Effector memory CD4-positive, alpha-beta T cell (primary cell): ENCODE data around the gene TEX2.
A peak's percentile ranks its signal among the peaks of the same experiment; 100 is the strongest.

ENCODE experiments used
- DNase-seq, 3 donors: peaks; one replicate each; pipeline ENCODE4 v3.0.0-alpha.2; 2020
- H3K27ac ChIP-seq: 2 replicates; pipeline ENCODE4 v1.7.0; 2013; ENCODE audit warnings: mild to moderate bottlenecking, low read length, moderate library complexity; ENCODE audit not compliant: insufficient read depth, poor library complexity, severe bottlenecking
- H3K27me3 ChIP-seq: replicated peaks from 2 replicates; pipeline ENCODE4 v1.7.0; 2013; ENCODE audit warnings: mild to moderate bottlenecking, low read length; ENCODE audit not compliant: insufficient read depth, control insufficient read depth, poor library complexity, severe bottlenecking
- H3K36me3 ChIP-seq: 2 replicates; pipeline ENCODE4 v1.7.0; 2013; ENCODE audit warnings: mild to moderate bottlenecking, low read length, moderate library complexity; ENCODE audit not compliant: control insufficient read depth, insufficient read depth
- H3K4me1 ChIP-seq: 2 replicates; pipeline ENCODE4 v1.7.0; 2013; ENCODE audit warnings: low read length, mild to moderate bottlenecking; ENCODE audit not compliant: control insufficient read depth, insufficient read depth, poor library complexity, severe bottlenecking
- H3K4me3 ChIP-seq: 2 replicates; pipeline ENCODE4 v1.7.0; 2013; ENCODE audit warnings: low read length, low read depth, mild to moderate bottlenecking; ENCODE audit not compliant: insufficient read depth, poor library complexity, severe bottlenecking
- H3K9me3 ChIP-seq: 2 replicates; pipeline ENCODE4 v1.7.0; 2013; ENCODE audit warnings: mild to moderate bottlenecking, low read length, moderate library complexity; ENCODE audit not compliant: control insufficient read depth

Gene TEX2

DNA sequence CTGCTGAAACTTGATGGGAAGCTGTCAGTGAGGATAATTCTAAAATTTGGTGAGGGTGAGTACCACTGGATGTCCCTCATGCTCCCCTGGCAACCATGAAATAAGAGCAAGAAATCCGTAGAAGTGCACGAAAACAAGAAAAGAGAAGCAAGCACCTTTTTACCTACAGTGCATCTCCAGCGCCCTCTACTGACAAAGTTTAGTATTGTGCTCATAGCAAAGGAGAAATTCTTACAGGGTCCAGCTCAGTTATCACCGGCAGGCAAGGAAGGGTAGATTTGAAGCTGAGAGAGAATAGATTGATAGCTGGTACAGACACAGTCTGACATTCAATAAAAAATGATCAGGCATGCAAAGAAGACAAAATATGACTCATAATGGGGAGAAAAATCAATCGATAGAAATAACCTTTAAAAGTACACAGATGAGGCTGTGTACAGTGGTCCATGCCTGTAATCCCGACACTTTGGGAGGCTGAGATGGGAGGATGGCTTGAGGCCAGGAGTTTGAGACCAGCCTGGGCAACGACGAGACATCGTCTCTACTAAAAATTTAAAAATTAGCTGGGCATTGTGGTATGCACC lies 28.3 kb upstream of the TEX2 start:
- H3K27me3 ChIP-seq: no peaks in the 10 kb centered on the region
- no peaks in the 10 kb centered on the region for H3K9me3 ChIP-seq
- no peak overlapping the region for H3K27ac ChIP-seq
- no peak for DNase-seq
- H3K4me3 ChIP-seq: no peak overlapping the region
- no peaks in the 10 kb centered on the region for H3K36me3 ChIP-seq
- H3K4me1 ChIP-seq: no peaks in the 10 kb centered on the region

DNA sequence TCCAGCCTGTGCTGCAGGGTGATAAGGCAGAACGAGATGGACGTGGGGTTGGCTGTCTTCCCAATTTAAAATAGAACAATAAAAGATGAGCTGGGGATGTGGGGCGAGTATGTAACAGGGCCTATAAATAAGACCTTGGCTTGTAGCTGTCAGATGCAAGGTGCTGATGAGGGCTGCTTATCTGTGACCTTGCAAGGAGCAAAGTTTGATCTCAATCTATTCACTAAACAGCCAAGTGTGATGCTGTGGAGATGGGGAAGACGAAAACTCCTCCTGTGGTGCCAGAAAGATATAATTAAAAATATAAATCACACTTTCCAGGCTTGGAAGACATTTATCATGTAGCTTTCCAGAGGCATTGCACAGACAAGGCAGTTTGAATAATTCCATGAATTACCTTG lies 26.7 kb upstream of the TEX2 start:
- no peaks in the 10 kb centered on the region for H3K9me3 ChIP-seq
- no peak for DNase-seq
- no peak overlapping the region for H3K27ac ChIP-seq
- H3K27me3 ChIP-seq: no peaks in the 10 kb centered on the region
- H3K4me1 ChIP-seq: no peaks in the 10 kb centered on the region
- H3K36me3 ChIP-seq: no peaks in the 10 kb centered on the region
- no peak overlapping the region for H3K4me3 ChIP-seq

DNA sequence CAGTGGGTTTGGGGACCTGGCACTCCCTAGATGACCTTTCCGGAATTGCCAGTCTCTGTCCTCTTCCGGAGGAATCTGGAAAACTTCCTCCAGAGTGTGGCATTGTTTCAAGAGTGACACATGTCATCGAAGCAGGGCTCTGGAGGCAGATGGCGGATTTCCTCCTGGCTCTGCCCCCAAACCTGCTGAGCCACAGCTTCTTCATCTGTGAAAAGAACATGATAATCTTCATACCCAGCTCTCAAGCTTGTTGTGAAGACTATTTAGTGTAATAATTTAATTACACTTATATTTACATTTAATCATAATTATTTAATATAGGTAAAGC lies 19.7 kb upstream of the TEX2 start:
- no peak overlapping the region for H3K4me3 ChIP-seq
- no peaks in the 10 kb centered on the region for H3K36me3 ChIP-seq
- H3K4me1 ChIP-seq: no peaks in the 10 kb centered on the region
- H3K27me3 ChIP-seq: peaks cover 5% of the 10 kb centered on the region
- no peak overlapping the region for H3K27ac ChIP-seq
- H3K9me3 ChIP-seq: no peaks in the 10 kb centered on the region
- DNase-seq: no peak

DNA sequence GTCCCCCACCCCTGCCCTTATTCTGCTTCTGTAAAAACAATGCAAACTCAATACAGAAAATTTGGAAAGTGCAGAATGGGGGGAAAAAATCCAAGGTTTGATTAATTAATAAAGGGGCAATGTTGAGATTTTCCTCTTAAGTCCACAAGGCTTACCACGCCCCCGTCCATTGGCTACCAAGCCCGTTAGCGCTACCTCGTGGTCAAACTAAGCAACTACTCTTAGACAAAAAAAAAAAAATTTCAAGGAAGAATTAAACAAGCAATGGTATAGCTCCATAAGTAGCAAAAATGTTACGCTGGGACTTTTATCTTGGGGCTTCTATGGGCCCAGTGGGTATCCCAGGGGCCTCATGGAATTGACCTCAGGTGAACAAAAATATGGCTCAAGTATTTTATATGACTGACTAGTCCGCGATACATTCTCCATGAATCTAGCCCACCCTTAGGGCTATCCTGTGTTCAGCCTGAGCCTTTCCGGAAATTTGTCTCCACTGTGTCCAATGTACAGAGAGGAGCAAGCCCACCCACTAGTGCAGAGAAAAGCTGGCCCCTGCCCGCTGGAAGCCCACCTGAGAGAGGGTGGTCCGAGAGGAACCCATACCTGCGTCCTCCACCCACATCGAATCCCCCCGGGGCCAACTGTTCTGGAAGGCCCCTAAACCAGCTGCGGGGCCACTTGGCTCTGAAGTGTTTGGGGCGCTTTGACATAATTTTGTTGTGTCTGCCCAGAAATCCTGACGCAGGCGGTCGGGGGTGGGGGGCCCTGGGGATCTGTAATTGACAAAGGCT lies 19.1 kb upstream of the TEX2 start:
- DNase-seq: peak in 2 of 3 donors; percentile 2 to 24
- no peaks in the 10 kb centered on the region for H3K9me3 ChIP-seq
- peaks cover 5% of the 10 kb centered on the region for H3K27me3 ChIP-seq
- H3K27ac ChIP-seq: no peak overlapping the region
- no peaks in the 10 kb centered on the region for H3K36me3 ChIP-seq
- no peaks in the 10 kb centered on the region for H3K4me1 ChIP-seq
- no peak overlapping the region for H3K4me3 ChIP-seq

DNA sequence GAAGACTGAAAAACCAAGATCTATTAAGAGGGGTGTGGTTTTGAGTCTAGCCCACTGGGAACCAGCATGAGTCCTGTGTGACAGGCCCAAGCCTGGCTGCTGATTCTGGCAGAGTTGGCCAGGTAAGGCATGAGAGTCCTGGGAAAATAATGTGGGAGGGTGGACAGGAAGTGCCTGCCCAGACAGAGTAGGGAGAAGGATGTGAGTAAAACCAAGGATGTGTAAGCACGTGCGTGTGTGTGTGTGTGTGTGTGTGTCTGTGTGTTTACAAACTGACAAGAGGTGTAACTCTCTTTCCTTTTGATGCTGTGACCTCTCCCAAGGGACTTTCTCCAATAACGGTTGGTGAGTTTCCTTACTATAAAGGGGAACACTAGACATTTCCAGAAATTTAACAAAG lies 15.6 kb upstream of the TEX2 start:
- DNase-seq: no peak

DNA sequence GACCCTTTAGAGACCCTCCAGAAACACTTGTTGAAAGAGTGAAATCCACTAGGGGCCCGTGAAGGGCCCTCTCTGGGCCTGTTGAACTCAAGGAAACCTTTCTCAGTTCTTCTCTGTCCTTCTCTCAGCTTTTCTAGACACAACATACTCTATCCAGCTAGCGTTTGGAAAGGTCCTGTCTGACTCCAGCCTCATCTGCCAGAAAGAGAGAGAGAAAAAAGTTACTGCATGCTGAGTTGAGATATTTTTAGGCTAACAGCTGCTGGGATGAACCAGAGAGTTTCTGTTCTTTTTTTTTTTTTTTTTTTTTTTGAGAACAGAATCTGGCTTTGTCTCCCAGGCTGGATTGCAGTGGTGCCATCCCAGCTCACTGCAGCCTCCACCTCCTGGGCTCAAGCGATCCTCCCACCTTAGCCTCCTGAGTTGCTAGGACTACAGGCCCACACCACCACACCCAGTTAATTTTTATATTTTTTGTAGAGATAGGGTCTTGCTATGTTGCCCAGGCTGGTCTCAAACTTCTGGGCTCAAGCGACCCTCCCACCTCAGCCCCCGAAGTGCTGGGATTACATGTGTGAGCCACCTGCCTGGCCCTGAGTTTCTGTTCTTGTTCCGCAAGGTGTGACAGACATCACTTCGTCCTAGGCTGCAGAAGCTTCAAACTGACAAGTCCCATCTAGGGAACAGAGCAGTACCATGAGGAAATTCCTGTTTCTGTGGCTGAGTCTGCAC lies 14.9 kb upstream of the TEX2 start:
- Histone ChIP-seq H3K27ac (no peak overlapping the region), H3K36me3 (no peaks in the 10 kb centered on the region), H3K4me3 (no peak overlapping the region), H3K4me1 (no peaks in the 10 kb centered on the region), H3K9me3 (no peaks in the 10 kb centered on the region), H3K27me3 (peaks cover 5% of the 10 kb centered on the region)
- no peak for DNase-seq

More for the DNA sequence above, 15.6 kb upstream of the TEX2 start:
- Histone ChIP-seq H3K27ac (no peak overlapping the region), H3K4me1 (no peaks in the 10 kb centered on the region), H3K9me3 (no peaks in the 10 kb centered on the region), H3K4me3 (no peak overlapping the region), H3K36me3 (no peaks in the 10 kb centered on the region), H3K27me3 (peaks cover 5% of the 10 kb centered on the region)

DNA sequence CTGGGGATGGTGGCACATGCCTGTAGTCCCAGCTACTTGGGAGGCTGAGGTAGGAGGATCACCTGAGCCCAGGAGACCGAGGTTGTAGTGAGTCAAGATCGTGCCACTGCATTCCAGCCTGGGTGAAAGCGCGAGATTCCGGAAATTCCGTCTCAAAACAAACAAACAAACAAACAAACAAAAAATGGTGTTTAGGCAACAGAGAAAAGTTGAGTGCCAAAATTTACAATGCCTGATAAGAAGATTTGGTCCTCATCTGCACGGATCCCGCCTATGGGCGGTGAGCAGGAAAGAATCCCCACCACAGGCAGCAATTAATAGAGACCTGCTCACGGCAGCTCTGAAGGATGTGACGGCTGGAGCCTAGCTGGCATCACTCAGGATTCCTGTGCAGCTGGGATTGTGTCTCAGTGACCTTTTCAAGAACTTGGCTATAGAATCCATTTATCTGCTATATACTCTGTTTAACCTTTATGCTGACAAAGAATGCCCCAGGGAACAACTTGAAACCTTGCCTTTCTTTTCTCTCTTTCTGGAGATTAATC lies 14.0 kb upstream of the TEX2 start:
- H3K4me1 ChIP-seq: no peaks in the 10 kb centered on the region
- no peaks in the 10 kb centered on the region for H3K36me3 ChIP-seq
- H3K9me3 ChIP-seq: no peaks in the 10 kb centered on the region
- H3K27me3 ChIP-seq: no peaks in the 10 kb centered on the region
- no peak overlapping the region for H3K4me3 ChIP-seq
- no peak for DNase-seq
- no peak overlapping the region for H3K27ac ChIP-seq

DNA sequence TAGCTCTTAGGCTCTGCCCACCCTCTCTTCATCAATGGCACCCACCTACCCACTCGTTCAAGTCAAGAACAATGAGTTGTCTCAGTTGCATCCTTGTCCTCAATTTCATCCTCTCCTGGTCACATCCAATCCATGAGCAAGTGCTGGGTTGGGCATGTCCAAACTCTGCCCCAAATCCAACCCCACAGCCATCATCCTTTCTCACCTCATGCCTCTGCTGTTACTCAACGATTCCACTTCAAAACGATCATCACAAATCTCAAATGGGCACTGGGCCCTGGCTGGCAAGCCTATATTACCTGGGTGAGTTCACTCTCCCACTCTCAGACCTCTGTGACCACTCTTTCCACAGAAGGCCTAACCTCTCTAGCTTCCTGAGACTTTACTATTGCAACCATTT lies 12.0 kb upstream of the TEX2 start:
- no peak for DNase-seq
- no peaks in the 10 kb centered on the region for H3K36me3 ChIP-seq
- no peak overlapping the region for H3K27ac ChIP-seq
- no peaks in the 10 kb centered on the region for H3K4me1 ChIP-seq
- H3K27me3 ChIP-seq: no peaks in the 10 kb centered on the region
- H3K9me3 ChIP-seq: no peaks in the 10 kb centered on the region
- H3K4me3 ChIP-seq: no peak overlapping the region

DNA sequence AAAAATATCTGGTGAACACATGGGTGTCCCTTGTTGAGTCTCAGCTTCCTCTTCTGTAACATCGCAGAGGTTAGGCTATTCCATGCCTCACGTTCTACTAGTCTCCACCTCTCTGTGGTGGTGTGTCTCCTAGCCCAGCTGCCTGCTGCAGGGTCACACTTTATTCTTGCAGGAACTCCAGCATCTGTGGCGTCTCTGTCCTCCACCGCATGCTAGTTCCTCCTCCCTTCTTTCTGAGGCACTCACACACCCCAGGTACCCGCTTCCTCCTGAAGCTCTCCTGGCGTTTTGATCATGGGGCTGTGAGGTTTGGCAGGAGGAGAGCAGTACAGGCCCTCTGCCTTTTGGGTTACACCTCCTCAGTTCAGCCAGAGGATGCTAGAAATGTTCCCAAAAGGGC lies 9.9 kb upstream of the TEX2 start:
- no peaks in the 10 kb centered on the region for H3K27me3 ChIP-seq

DNA sequence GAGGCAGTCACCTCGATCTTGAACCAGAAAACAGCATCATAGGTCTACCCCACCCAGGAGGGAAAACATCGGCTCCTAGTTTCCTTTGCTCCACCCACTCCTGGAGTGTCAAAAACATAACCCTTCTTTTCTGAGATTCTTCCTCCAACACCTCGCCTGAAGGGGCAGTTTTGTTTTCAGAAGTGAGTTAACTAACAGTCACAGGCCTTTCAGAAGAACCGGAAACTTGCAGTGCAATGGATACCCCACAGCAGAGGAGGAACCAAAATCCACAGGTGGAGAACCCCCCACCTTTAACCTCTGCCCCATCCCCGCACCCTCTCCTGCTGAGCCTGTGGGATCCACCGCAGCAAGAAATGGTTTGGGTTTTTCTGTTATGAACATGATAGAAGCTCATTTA lies 7.8 kb upstream of the TEX2 start:
- Histone ChIP-seq H3K9me3 (no peaks in the 10 kb centered on the region), H3K4me1 (no peaks in the 10 kb centered on the region), H3K36me3 (no peaks in the 10 kb centered on the region), H3K4me3 (no peak overlapping the region), H3K27ac (no peak overlapping the region), H3K27me3 (no peaks in the 10 kb centered on the region)
- DNase-seq: no peak

More for the DNA sequence above, 9.9 kb upstream of the TEX2 start:
- DNase-seq: no peak
- Histone ChIP-seq H3K36me3 (no peaks in the 10 kb centered on the region), H3K27ac (no peak overlapping the region), H3K4me3 (no peak overlapping the region), H3K9me3 (no peaks in the 10 kb centered on the region), H3K4me1 (no peaks in the 10 kb centered on the region)
